HG02870 (cell line): ENCODE results near the gene CADPS.

Experiments
- ATAC-seq: cut with Tn5 transposase; IDR thresholded peaks from one replicate; pipeline ENCODE4 v1.9.1; 2021; ENCODE audit warnings: mild to moderate bottlenecking, moderate library complexity; ENCODE audit not compliant: unreplicated experiment

CADPS gene

DNA sequence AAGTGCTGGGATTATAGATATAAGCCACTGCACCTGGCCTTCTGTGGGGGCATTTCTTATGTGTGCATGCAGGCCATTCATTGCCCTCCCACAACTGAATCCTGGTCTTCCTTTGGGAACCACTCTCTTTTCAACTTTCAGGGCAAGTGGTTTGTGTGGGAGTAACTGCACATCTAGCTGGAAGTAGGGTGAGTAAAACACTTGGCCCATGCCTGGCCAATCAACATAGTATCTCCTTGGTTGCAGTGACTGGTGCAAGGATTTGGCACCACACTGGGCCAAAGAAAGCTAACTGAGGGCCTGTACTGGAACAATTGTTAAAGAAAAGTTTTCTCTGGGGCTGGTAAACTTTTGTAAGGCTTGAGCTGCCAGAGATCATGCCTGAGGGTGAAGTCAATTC is 312.6 kb downstream of the CADPS start:
- no peak for ATAC-seq

DNA sequence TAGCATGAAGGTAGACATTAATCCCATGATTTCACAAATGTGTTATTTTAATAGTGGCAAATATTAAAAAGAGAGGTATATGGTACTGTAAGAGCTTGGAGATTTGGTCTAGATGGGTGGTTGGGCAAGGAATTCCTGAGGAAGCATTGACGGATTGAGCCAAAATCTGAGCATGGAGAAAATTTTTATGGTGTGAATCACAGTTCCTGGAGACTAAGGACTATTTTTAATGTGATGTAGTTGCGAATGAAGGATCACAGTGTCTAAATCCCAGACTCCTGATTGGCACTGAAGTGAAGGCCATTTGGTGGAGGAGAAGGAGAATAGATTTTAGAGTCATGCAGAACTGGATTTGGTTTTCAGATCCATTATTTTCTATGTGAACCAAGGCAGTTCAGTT is 313.2 kb downstream of the CADPS start:
- no peak for ATAC-seq

DNA sequence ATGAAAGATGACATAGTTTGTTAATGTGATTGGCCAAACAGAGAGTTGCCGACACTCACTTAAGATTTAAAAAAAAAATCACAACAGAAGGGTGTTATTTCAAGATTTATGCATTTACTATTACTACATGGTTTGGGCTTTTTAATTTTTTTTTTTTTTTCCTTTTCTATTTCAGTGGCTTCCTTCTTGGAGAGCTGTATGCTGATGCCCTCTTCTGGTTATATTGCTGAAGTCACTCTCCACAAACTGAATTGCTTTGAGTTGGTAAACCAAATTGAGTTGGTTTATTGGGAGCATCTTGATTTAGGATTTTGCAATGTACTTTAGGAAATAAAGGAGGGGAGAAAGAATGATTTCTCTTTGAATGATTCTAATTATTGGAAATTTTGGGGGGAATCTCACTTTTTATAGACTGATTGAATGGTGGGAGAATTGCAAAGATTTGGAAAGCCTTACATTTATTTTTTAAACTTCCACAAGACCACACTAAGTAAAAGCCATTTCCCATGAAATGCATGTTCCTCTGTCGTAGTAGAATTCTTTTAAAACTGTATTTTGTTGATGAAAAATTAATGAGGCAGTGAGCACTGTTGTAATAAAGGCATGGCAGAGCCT is 315.3 kb downstream of the CADPS start:
- no peak for ATAC-seq

DNA sequence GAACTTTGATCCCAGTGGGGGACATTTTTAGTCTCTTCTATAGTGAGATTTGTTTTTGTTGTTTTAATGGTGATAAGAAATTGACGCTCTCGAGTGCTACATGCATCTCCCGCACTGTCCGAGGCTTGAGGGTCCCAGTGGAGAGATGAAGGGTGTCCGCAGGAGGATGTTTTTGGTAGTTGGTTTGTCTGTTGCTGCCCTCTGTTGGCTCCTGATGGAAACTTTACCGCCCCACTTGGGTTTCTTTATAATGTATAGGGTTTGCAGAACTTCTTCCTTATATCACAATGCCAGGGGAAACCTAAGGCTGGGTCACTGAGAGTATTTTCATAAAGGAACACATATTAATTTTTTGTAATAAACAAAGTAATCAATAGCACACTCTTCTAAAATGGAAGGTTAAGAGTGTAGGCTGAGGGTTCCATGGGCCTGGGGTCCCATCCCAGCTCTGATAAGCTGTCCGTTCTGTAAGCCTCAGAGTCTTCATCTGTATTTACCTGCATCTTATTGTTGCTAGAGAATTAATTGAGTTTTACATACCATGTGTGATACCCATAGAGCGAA is 316.6 kb downstream of the CADPS start:
- no peak for ATAC-seq

GRCh38 chr3:62557983-62558382 is 317.2 kb downstream of the CADPS start:
- no peak for ATAC-seq

DNA sequence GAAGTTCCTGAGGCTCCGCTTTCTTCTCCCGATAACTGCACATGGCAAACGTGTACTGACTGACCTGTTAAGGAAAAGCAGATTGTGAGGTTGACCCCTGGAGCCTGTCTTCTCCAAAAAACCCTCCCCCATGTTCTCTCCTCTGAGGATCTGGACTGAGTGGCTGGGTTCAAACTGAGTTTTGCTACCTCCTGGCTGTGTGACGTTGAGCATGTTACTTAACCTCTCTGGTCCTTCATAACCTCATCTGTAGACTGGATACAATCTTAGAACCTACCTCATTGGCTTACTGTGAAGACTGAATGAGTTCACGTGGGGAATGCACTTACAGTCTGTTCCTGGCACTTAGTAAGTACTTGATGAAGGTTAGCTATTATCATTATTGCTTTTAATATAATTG is 317.8 kb downstream of the CADPS start:
- ATAC-seq, result no peak

DNA sequence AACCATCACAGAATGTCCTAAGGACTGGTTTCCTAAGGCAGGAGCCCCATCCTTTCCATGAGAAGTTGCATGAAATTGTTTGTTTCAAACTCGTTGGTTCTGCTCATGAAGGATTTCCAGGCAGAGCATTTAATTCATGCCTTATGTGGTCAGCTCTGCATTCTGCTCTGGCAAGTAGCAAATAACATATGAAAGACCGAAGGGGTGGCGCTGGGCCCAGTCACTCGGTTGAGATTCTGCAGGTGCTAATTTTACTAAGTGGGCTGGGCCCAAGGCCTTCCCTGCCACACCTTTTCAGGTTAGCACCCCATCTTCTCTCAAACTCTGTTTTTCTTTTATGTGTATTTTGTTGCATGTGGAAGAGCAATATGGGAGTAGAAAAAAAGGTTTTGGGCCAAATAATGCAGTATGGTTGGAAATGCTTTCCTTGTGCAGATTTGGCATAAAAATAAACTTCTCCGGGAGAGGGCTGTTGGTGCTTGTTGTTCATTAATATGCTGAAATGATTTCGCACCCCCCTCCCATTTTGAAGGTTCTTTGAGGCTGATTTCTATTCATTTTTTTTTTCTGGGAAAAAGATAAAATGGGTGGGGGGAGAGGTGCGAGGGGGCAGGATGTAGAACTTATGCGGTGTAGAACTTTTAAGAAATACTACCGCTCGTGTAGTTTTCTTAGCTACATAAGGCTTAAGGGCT is 318.9 kb downstream of the CADPS start:
- no peak for ATAC-seq

DNA sequence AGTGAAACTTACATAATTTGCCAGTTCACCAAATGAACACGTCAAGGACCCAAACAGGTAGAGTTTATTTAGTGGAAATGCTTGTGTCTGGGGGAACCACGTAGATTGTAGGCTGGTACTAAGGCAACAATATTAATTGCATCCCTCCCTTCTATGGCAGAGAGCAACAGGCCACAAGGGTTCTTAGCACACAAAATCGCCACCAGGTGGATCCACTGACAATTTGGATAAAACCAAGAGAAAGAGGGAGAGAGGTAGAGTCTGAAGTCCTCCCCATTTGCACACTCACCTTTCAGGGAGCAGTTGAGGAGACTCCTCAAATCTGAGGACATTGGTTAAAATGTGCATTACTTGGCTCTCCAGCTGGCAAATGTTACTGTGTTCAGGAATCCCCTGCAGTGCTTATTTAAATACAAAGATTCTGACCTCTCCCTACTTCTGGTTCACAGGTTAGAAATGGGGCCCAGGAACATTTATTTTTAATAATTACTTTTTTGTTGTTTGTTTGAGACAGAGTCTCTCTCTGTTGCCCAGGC is 320.9 kb downstream of the CADPS start:
- no peak for ATAC-seq

GRCh38 chr3:62553811-62554210 is 321.4 kb downstream of the CADPS start:
- ATAC-seq, result no peak

DNA sequence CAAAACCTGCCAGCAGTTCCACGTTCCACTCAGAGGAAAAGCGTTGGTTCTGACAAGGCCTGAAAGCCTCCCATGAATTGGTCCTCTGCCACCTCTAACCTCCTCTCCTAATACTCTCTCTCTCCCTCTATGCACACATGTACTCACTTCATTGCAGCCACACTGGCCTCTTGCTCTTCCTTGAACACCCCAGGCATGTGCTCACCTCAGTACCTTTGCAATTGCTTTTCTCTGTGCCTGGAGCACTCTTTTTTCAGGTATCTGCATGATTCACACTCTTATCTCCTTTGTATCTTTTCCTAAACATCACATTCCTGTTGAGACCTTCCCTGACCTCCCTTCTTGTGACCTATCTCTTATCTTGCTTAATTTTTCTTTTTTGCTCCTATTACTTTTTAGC is 323.7 kb downstream of the CADPS start:
- no peak for ATAC-seq

DNA sequence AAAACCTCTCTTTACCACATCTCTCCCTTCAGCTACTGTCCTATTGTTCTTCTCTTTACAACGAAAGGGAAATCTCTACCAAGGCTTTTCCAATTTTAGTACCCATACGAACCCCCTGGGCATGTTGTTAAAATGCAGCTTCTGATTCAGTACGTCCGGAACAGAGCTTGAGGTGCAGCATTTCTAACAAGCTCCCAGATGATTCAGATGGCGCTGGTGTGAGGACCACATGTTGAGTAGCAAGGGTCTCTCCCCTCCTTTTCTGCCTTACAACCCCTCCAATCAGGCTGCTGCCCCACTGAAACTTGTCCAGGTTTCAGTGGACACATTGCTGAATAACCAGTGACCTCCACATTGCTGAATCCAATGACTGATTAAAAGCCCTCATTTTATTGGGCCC is 324.8 kb downstream of the CADPS start:
- no peak for ATAC-seq

- ATAC-seq, result no peak
Observed at GRCh38 chr3:62548528-62549205, 326.5 kb downstream of the CADPS start.

GRCh38 chr3:62546266-62546665 is 328.9 kb downstream of the CADPS start:
- no peak for ATAC-seq

DNA sequence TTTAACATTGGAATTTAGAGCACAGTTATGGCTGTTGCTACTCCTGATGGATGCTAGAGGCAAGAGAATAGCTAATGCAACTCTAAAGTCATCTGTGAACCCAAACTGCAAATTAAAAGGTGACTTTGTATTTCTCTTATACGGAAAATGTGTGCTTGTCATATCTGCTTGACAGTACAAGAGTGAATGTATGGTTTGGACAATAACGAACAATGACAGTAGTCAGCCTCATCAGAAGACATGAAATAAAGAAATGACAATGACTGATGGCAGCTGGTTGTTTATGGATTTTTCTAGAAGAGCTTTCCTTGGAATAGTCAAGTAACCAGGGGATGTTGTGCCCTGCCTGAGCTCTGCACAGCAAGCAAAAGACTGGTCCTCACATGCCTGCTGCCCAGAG is 333.0 kb downstream of the CADPS start:
- ATAC-seq, result no peak

DNA sequence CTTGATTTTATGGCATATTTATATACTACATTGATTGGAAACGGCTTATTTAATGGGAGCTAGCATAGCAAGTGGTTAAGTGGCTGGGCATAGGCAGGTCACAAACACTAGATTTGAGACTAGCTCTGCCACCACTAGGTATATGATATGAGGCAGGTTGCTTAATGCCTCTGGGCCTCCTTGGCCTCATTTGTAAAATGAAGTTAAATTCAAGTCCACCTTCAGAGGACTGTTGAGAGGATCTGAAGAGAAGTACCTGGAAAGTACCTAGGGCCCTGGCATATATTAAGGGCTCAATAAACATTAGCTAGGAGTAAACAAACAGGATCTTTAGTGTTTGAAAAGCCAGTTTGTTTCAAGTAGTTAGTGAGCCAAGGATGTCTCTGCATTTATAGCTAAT is 335.5 kb downstream of the CADPS start:
- no peak for ATAC-seq

DNA sequence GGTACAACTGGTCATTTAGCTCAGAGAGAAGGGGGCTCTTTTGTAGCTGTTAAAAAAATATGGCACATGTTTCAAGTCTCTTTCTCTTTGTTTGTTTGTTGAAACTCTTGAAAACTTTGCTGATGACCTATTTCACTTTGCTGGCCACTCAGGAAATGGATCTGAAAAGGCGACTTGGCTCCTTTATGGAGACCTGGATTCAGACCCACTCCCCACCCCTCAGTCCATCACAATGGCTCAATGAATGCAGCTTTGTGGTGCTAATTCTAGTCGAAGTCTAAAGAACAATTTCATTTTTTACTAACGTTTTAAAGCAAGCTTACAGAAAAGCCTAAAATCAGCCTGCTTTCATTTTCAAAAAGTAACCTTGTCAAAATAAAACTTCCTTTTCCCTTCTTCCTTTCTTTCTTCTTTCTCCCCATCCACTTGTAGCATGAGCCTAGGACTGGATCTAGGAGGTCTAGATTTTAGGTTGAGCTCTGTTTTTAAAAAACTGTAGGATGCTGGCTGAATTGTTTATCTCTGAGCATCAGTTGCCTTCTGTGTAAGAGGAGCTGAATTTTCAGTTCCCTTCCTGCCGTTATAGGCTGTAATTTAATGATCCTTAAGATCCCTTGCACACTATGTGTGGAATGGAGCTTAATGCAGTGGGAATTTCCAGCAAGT is 336.4 kb downstream of the CADPS start:
- no peak for ATAC-seq

DNA sequence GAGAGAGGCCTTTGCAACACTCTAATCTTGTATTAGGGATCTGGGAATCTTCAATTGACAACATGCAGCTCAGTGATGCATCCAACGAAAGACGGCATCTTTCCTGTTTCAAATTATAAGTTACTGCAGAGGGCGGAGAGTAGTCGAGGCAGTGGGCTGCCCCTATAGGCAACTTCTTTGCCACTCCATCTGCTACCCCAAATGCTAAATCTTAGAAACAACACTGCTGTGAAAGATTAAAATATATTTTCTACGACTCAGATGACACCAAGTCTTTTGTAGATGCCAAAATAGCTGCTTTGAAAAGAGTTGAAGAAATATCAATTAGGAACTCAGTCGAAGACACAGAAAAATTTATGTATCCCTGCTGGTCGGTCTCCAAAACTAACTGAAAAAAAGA is 340.9 kb downstream of the CADPS start:
- no peak for ATAC-seq

- no peak for ATAC-seq
Observed at GRCh38 chr3:62532796-62533195, 342.4 kb downstream of the CADPS start.

DNA sequence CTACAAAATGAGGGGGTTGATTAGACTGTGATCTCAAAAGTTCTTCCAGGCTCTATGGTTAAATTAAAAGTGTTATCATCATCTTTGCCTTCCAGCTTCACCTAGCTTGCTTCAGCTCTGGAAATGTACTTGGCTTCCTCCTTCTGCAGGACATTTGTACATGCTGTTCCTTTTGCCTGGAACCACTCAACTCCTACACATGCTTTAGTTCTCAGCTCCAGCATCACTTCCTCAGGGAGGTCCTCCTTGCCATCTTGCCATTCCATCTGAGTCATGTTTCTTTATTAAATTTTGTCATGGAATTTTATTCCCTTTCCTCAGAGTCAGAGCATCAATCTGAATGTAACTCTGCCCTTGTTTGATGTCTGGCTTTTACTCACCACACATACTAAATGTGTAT is 343.2 kb downstream of the CADPS start:
- no peak for ATAC-seq

GRCh38 chr3:62531493-62531892 is 343.7 kb downstream of the CADPS start:
- ATAC-seq, result no peak

- no peak for ATAC-seq
Observed at GRCh38 chr3:62529230-62529629, 346.0 kb downstream of the CADPS start.
